Smooth muscle cell (in vitro differentiated cells): ENCODE measurements around the gene AGBL4. TPM values are rescaled to one million over a fixed set of nuclear protein-coding genes. Genes with fewer than 3 reads are reported as not detected.

Experiments
- DNase-seq: peaks from one replicate; lab custom pipeline; 2025; ENCODE audit not compliant: unreplicated experiment; lab: John Stamatoyannopoulos, UW
- H2AFZ ChIP-seq: fragments of 200-600 bp; sonication (generic); 2 replicates; pipeline ENCODE4 v1.6.0; 2016; ENCODE audit warnings: antibody characterized with exemption, low read depth, mild to moderate bottlenecking
- H3F3A ChIP-seq: fragments of 200-600 bp; sonication (generic); 2 replicates; pipeline ENCODE4 v1.6.0; 2017; ENCODE audit warnings: antibody characterized with exemption, low read depth
- H3K27ac ChIP-seq: fragments of 200-600 bp; sonication (generic); 2 replicates; pipeline ENCODE4 v1.5.1; 2016; ENCODE audit warnings: low read depth, mild to moderate bottlenecking
- H3K27me3 ChIP-seq: fragments of 200-600 bp; sonication (generic); 2 replicates; pipeline ENCODE4 v1.6.1; 2016; ENCODE audit warnings: low read depth, mild to moderate bottlenecking
- H3K36me3 ChIP-seq: fragments of 200-600 bp; sonication (generic); 2 replicates; pipeline ENCODE4 v1.5.1; 2016; ENCODE audit warnings: low read depth
- H3K4me1 ChIP-seq: fragments of 200-600 bp; sonication (generic); 2 replicates; pipeline ENCODE4 v1.5.1; 2016; ENCODE audit warnings: low read depth
- H3K4me2 ChIP-seq: fragments of 200-600 bp; sonication (generic); 2 replicates; pipeline ENCODE4 v1.6.0; 2016; ENCODE audit warnings: mild to moderate bottlenecking
- H3K4me3 ChIP-seq: fragments of 200-600 bp; sonication (generic); 2 replicates; pipeline ENCODE4 v1.5.1; 2016; ENCODE audit warnings: mild to moderate bottlenecking
- H3K79me2 ChIP-seq: fragments of 200-600 bp; sonication (generic); 2 replicates; pipeline ENCODE4 v1.6.0; 2016; ENCODE audit warnings: low read depth, mild to moderate bottlenecking
- H3K9ac ChIP-seq: fragments of 200-600 bp; sonication (generic); 2 replicates; pipeline ENCODE4 v1.6.0; 2016; ENCODE audit warnings: low read depth
- H3K9me3 ChIP-seq: fragments of 200-600 bp; sonication (generic); replicated peaks from 2 replicates; pipeline ENCODE4 v1.5.1; 2016; ENCODE audit warnings: low read depth
- H4K20me1 ChIP-seq: fragments of 200-600 bp; sonication (generic); 2 replicates; pipeline ENCODE4 v1.6.0; 2016; ENCODE audit warnings: low read depth
- CTCF ChIP-seq: fragments of 200-600 bp; sonication (generic); IDR thresholded peaks from 2 replicates; pipeline ENCODE4 v1.5.1; 2017; ENCODE audit warnings: borderline replicate concordance, mild to moderate bottlenecking, antibody characterized with exemption; ENCODE audit not compliant: insufficient read depth, poor library complexity, severe bottlenecking
- WGBS: methylation state at CpG from one replicate; pipeline ENCODE4 v1.1.7; 2016; ENCODE audit warnings: low lambda C conversion rate; 5-methylcytosine and 5-hydroxymethylcytosine counted together
- polyA plus RNA-seq: library from polyadenylated mRNA; unstranded; fragments of >200 nt; fragmentation: Nextera tagmentation; extraction: Ambion mirVana; gene quantifications from 2 replicates; pipeline ENCODE4 v1.2.1, GENCODE V29; 2016
- total RNA-seq: library from RNA; depleted of rRNA; stranded (reverse); fragments of >200 nt; gene quantifications from 2 replicates; pipeline ENCODE4 v1.2.3, GENCODE V29; 2014

Gene AGBL4
- total and polyA plus RNA-seq, 2 experiments from 2014 or later: 0.29 TPM; not detected in 1

- TF ChIP-seq CTCF: no peak
- WGBS: 79% methylated on average over 1 of the region's 1 CpG
- H3K9ac ChIP-seq: no peak overlapping the region
- H3F3A ChIP-seq: no peaks in the 10 kb centered on the region
- peaks cover 2% of the 10 kb centered on the region for H3K9me3 ChIP-seq
- H3K4me1 ChIP-seq: no peaks in the 10 kb centered on the region
- no peaks in the 10 kb centered on the region for H4K20me1 ChIP-seq
- no peak overlapping the region for H3K4me3 ChIP-seq
- no peaks in the 10 kb centered on the region for H3K79me2 ChIP-seq
- no peak for DNase-seq
- no peak overlapping the region for H2AFZ ChIP-seq
- no peaks in the 10 kb centered on the region for H3K27me3 ChIP-seq
- no peaks in the 10 kb centered on the region for H3K36me3 ChIP-seq
- no peak overlapping the region for H3K4me2 ChIP-seq
- no peak overlapping the region for H3K27ac ChIP-seq
Measured at GRCh38 chr1:48948562-48948961, 1075.2 kb downstream of the AGBL4 start.

- H2AFZ ChIP-seq: no peak overlapping the region
- H3K4me2 ChIP-seq: no peak overlapping the region
Measured at GRCh38 chr1:48947761-48948537, 1075.8 kb downstream of the AGBL4 start.

GRCh38 chr1:48946070-48946469 lies 1077.7 kb downstream of the AGBL4 start:
- Histone ChIP-seq H3K4me2 (no peak overlapping the region), H4K20me1 (no peaks in the 10 kb centered on the region)
- DNase-seq: no peak

More at GRCh38 chr1:48947761-48948537, 1075.8 kb downstream of the AGBL4 start:
- Histone ChIP-seq H3K79me2 (no peaks in the 10 kb centered on the region), H3K36me3 (no peaks in the 10 kb centered on the region), H3K4me3 (no peak overlapping the region), H3K9ac (no peak overlapping the region), H4K20me1 (no peaks in the 10 kb centered on the region), H3K27me3 (no peaks in the 10 kb centered on the region), H3K27ac (no peak overlapping the region), H3K9me3 (peaks cover 2% of the 10 kb centered on the region), H3K4me1 (no peaks in the 10 kb centered on the region), H3F3A (no peaks in the 10 kb centered on the region)
- WGBS: 66% methylated on average over 13 of the region's 13 CpGs
- TF ChIP-seq CTCF: no peak
- no peak for DNase-seq

More at GRCh38 chr1:48946070-48946469, 1077.7 kb downstream of the AGBL4 start:
- Histone ChIP-seq H3K4me1 (no peaks in the 10 kb centered on the region), H3K4me3 (no peak overlapping the region), H3K9me3 (peaks cover 2% of the 10 kb centered on the region), H3K36me3 (no peaks in the 10 kb centered on the region), H3K27ac (no peak overlapping the region), H3K9ac (no peak overlapping the region), H2AFZ (no peak overlapping the region), H3K27me3 (no peaks in the 10 kb centered on the region), H3F3A (no peaks in the 10 kb centered on the region), H3K79me2 (no peaks in the 10 kb centered on the region)
- TF ChIP-seq CTCF: no peak
- 69% methylated on average over 2 of the region's 2 CpGs for WGBS
